Measurements from ENCODE around the gene B3GALT5. TPM values are rescaled to one million over a fixed set of nuclear protein-coding genes. Genes with fewer than 3 reads are reported as not detected.
A peak's percentile ranks its signal among the peaks of the same experiment; 100 is the strongest.

B3GALT5 gene
- total RNA-seq, 2 donors from 2014 or later = 2.5 to 6.1 TPM

GRCh38 chr21:39696196-39696595 lies 83.5 kb downstream of the B3GALT5 start:
- H3K27me3 ChIP-seq (ENCODE audit: control insufficient read depth, insufficient read depth, low read length, poor library complexity, severe bottlenecking) = no peaks in the 10 kb centered on the region
- no peak overlapping the region for H3K4me3 ChIP-seq (ENCODE audit: low read length)
- TF ChIP-seq CTCF (conservative IDR thresholded peaks at IDR 0.05) = no peak
- 93 to 94% methylated on average over 3 to 6 of the region's 7 CpGs for WGBS, 2 experiments (ENCODE audit: insufficient coverage in 1 of 2, insufficient read length in 1 of 2)
- Mint-ChIP-seq H3K4me3 (no peak overlapping the region), H3K27me3 (ENCODE audit: insufficient read depth) (peaks cover 3% of the 10 kb centered on the region), H3K27ac (no peak overlapping the region), H3K36me3 (ENCODE audit: low read depth) (no peaks in the 10 kb centered on the region), H3K9me3 (no peaks in the 10 kb centered on the region), H3K4me1 (peaks cover 8% of the 10 kb centered on the region)
- H3K9ac ChIP-seq (ENCODE audit: extremely low read depth, low read length, poor library complexity, severe bottlenecking) = no peak overlapping the region
- H3K9me3 ChIP-seq (ENCODE audit: control insufficient read depth, low read length) = no peaks in the 10 kb centered on the region
- H3K36me3 ChIP-seq (ENCODE audit: control insufficient read depth, insufficient read depth, low read length) = no peaks in the 10 kb centered on the region
- DNase-seq = peak; percentile 18
- no peaks in the 10 kb centered on the region for H3K4me1 ChIP-seq (ENCODE audit: control insufficient read depth, insufficient read depth, low read length)
- H3K27ac ChIP-seq (ENCODE audit: low read depth, low read length) = no peak overlapping the region

- Mint-ChIP-seq H3K4me3 (no peak overlapping the region), H3K27me3 (ENCODE audit: insufficient read depth) (peaks cover 3% of the 10 kb centered on the region), H3K27ac (no peak overlapping the region), H3K36me3 (ENCODE audit: low read depth) (no peaks in the 10 kb centered on the region), H3K9me3 (no peaks in the 10 kb centered on the region), H3K4me1 (peaks cover 8% of the 10 kb centered on the region)
- Histone ChIP-seq H3K9ac (ENCODE audit: extremely low read depth, low read length, poor library complexity, severe bottlenecking) (no peak overlapping the region), H3K27me3 (ENCODE audit: control insufficient read depth, insufficient read depth, low read length, poor library complexity, severe bottlenecking) (no peaks in the 10 kb centered on the region), H3K4me3 (ENCODE audit: low read length) (no peak overlapping the region), H3K9me3 (ENCODE audit: control insufficient read depth, low read length) (no peaks in the 10 kb centered on the region), H3K36me3 (ENCODE audit: control insufficient read depth, insufficient read depth, low read length) (no peaks in the 10 kb centered on the region), H3K4me1 (ENCODE audit: control insufficient read depth, insufficient read depth, low read length) (no peaks in the 10 kb centered on the region), H3K27ac (ENCODE audit: low read depth, low read length) (no peak overlapping the region)
- peak; percentile 46 for DNase-seq
- WGBS, 2 experiments (ENCODE audit: insufficient coverage in 1 of 2, insufficient read length in 1 of 2) = 50 to 95% methylated on average over 1 to 4 of the region's 4 CpGs
- TF ChIP-seq CTCF (conservative IDR thresholded peaks at IDR 0.05) = no peak
These were observed 83.9 kb downstream of the B3GALT5 start for GRCh38 chr21:39696618-39697017.

GRCh38 chr21:39700318-39700717 lies 87.6 kb downstream of the B3GALT5 start:
- H3K27me3 ChIP-seq (ENCODE audit: control insufficient read depth, insufficient read depth, low read length, poor library complexity, severe bottlenecking) = no peaks in the 10 kb centered on the region
- H3K9me3 ChIP-seq (ENCODE audit: control insufficient read depth, low read length) = peaks cover 19% of the 10 kb centered on the region
- Mint-ChIP-seq H3K9me3 (peaks cover 22% of the 10 kb centered on the region), H3K27ac (no peak overlapping the region), H3K27me3 (ENCODE audit: insufficient read depth) (peaks cover 3% of the 10 kb centered on the region), H3K4me3 (no peak overlapping the region), H3K36me3 (ENCODE audit: low read depth) (peaks cover 2% of the 10 kb centered on the region), H3K4me1 (no peaks in the 10 kb centered on the region)
- no peak for TF ChIP-seq CTCF (conservative IDR thresholded peaks at IDR 0.05)
- WGBS, 2 experiments (ENCODE audit: insufficient coverage in 1 of 2, insufficient read length in 1 of 2) = 95% methylated on average over 2 of the region's 2 CpGs; no CpG with 5 or more reads in 1 of the 2 experiments
- peaks cover 5% of the 10 kb centered on the region for H3K4me1 ChIP-seq (ENCODE audit: control insufficient read depth, insufficient read depth, low read length)
- H3K36me3 ChIP-seq (ENCODE audit: control insufficient read depth, insufficient read depth, low read length) = no peaks in the 10 kb centered on the region
- DNase-seq = no peak
- no peak overlapping the region for H3K9ac ChIP-seq (ENCODE audit: extremely low read depth, low read length, poor library complexity, severe bottlenecking)
- H3K4me3 ChIP-seq (ENCODE audit: low read length) = no peak overlapping the region
- no peak overlapping the region for H3K27ac ChIP-seq (ENCODE audit: low read depth, low read length)

Data from endodermal cell (in vitro differentiated cells).